PC-3 (cell line): Measurements from ENCODE around the gene HCN1.

Source experiments
- CTCF ChIP-seq: fragments of 300-600 bp; sonication (generic); conservative IDR thresholded peaks from 2 replicates; pipeline ENCODE4 v1.5.1; 2017; ENCODE audit warnings: antibody characterized with exemption, low read depth, mild to moderate bottlenecking, low read length
- EZH2 ChIP-seq: fragments of 300-600 bp; sonication (generic); IDR thresholded peaks from one replicate; pipeline ENCODE4 v1.6.1; 2017; ENCODE audit warnings: antibody characterized with exemption, mild to moderate bottlenecking, low read length; ENCODE audit not compliant: unreplicated experiment
- EZH2phosphoT487 ChIP-seq: fragments of 300-600 bp; sonication (generic); IDR thresholded peaks from 2 replicates; pipeline ENCODE4 v1.6.1; 2018; ENCODE audit warnings: mild to moderate bottlenecking, antibody characterized with exemption, low read length, borderline replicate concordance

GRCh38 chr5:45532826-45533624 is 163.2 kb downstream of the HCN1 start:
- TF ChIP-seq EZH2phosphoT487 (no peak), CTCF (no peak), EZH2 (no peak)
